ENCODE results near the gene COMMD8. TPM values are rescaled to one million over a fixed set of nuclear protein-coding genes. Genes with fewer than 3 reads are reported as not detected.

The COMMD8 gene
- total and polyA plus RNA-seq, 2 donors = 28.7 to 43.5 TPM

DNA sequence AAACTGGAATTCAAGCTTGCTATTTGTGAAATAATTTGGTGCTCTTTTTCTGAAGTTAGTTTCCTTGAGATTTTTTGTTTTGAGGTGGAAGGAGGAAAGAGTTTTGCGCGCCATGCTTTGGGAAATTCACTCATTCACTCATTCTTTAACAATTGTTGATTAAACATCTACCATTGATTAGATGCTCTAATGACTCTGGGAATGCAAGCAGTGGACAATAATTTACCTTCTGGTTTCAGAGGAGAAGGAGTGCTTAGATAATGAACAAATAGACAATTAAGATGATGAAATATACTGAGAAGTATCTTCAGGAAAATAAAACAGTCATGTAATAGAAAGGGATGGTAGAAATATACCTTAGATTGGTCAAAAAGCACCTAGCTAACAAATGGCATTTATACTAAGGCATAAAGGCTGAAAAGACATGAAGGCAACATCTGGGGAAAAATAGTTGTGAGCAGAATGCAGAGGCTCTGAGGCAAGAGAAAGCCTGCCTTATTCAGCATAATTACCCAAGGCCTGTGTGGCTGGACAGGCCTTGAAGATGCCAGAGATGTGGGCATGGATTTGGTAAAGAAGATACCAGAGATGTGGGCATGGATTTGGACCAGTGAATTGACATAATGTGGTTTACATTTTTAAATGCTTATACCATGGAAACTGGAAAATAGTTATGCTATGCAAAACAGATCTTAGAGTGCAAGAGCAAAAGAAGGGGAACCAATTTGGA is 2.7 kb upstream of the COMMD8 start:
- 48% methylated on average over 2 of the region's 2 CpGs for WGBS
- Histone ChIP-seq H3K27ac (ENCODE audit: low read depth in 1 of 2, low read length in 1 of 2) (no peak overlapping the region), H3K9me3 (ENCODE audit: control insufficient read depth in 2 of 2, insufficient read depth in 1 of 2, low read length in 1 of 2) (no peaks in the 10 kb centered on the region), H3K36me3 (ENCODE audit: control insufficient read depth in 2 of 2, insufficient read depth in 2 of 2, low read length in 1 of 2) (no peaks in the 10 kb centered on the region), H3K4me3 (ENCODE audit: low read length in 2 of 2) (no peak overlapping the region), H3K4me1 (ENCODE audit: control insufficient read depth in 2 of 2, insufficient read depth in 2 of 2, low read length in 2 of 2) (peaks cover 7% of the 10 kb centered on the region in 2 donors), H3K27me3 (ENCODE audit: control insufficient read depth in 2 of 2, insufficient read depth in 1 of 2, low read length in 1 of 2) (no peaks in the 10 kb centered on the region)
- no peak for DNase-seq (ENCODE audit: low read depth in 6 of 9, low spot score in 9 of 9)

DNA sequence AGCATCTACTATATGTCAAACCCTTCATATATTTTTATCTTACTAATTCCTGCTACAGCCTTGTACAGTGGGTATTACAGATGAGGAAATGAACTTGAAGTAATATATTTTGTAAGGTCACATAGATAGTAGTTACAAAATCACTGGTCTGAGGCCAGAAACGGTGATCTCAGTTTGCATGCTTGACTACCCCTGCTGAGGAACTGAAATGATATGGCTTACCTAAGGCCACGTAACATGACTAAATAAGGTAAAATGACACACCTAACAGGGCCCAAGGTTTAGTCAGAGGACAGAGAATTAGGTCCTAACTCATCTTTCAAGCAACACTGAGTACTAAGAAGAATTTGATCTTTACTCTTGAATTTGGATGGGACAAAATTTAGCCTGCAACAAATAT is 1.5 kb upstream of the COMMD8 start:
- Histone ChIP-seq H3K4me3 (ENCODE audit: low read length in 2 of 2) (no peak overlapping the region), H3K9me3 (ENCODE audit: control insufficient read depth in 2 of 2, insufficient read depth in 1 of 2, low read length in 1 of 2) (no peaks in the 10 kb centered on the region), H3K27ac (ENCODE audit: low read depth in 1 of 2, low read length in 1 of 2) (no peak overlapping the region), H3K27me3 (ENCODE audit: control insufficient read depth in 2 of 2, insufficient read depth in 1 of 2, low read length in 1 of 2) (no peaks in the 10 kb centered on the region), H3K36me3 (ENCODE audit: control insufficient read depth in 2 of 2, insufficient read depth in 2 of 2, low read length in 1 of 2) (no peaks in the 10 kb centered on the region), H3K4me1 (ENCODE audit: control insufficient read depth in 2 of 2, insufficient read depth in 2 of 2, low read length in 2 of 2) (peaks cover 7% of the 10 kb centered on the region in 2 donors)
- DNase-seq (ENCODE audit: low read depth in 6 of 9, low spot score in 9 of 9) = no peak
- WGBS = 93% methylated on average over 2 of the region's 2 CpGs

DNA sequence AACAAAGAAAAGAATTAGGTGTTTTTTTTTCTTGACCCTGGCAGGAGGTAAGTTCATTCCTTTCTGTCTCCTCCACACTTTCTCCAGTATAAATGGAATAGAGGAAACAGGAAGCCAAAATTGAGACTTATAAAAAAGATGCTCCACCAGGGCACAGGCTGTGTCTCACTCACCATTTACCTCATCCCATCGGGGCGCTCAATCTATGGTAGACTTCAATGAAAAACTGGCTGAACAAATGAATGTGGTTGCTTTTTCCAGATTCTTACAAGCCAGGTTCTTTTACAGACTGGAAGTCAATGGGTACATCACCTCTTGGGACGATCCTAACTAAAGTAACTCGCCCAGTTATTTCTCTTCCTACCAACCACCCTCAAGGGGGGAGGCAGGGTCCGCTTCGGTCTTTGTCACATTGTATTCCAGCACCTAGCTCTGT is 685 bp downstream of the COMMD8 start:
- Histone ChIP-seq H3K27me3 (ENCODE audit: control insufficient read depth in 2 of 2, insufficient read depth in 1 of 2, low read length in 1 of 2) (no peaks in the 10 kb centered on the region), H3K4me1 (ENCODE audit: control insufficient read depth in 2 of 2, insufficient read depth in 2 of 2, low read length in 2 of 2) (peaks cover 7% of the 10 kb centered on the region in 2 donors), H3K36me3 (ENCODE audit: control insufficient read depth in 2 of 2, insufficient read depth in 2 of 2, low read length in 1 of 2) (no peaks in the 10 kb centered on the region), H3K9me3 (ENCODE audit: control insufficient read depth in 2 of 2, insufficient read depth in 1 of 2, low read length in 1 of 2) (no peaks in the 10 kb centered on the region), H3K27ac (ENCODE audit: low read depth in 1 of 2, low read length in 1 of 2) (peak overlapping the region; percentile 25 to 48), H3K4me3 (ENCODE audit: low read length in 2 of 2) (peak overlapping the region; percentile 73 to 81)
- WGBS = 19% methylated on average over 6 of the region's 6 CpGs
- peak in 3 of 9 donors; percentile 5 to 13 (median 13) for DNase-seq (ENCODE audit: low read depth in 6 of 9, low spot score in 9 of 9)

DNA sequence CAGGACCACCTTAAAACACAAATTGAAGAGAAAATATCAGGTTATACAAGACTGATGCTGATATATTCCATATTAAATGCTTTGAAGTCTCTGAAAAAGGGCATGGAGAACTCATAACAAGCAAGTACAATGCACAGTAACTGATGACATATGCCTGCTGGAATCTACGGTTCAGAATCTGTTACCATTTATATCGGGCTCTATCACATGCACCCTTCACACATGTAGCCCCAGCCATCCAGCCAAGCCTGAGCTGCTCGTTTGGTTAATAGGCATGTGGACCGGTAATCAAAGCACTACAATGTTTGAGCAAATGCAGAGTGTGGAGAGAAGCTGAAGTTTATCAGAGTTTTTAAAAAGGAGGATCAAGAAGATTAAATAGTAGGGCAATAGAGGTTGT is 11.8 kb downstream of the COMMD8 start:
- DNase-seq (ENCODE audit: low read depth in 6 of 9, low spot score in 9 of 9) = no peak
- Histone ChIP-seq H3K27me3 (ENCODE audit: control insufficient read depth in 2 of 2, insufficient read depth in 1 of 2, low read length in 1 of 2) (no peaks in the 10 kb centered on the region), H3K4me3 (ENCODE audit: low read length in 2 of 2) (no peak overlapping the region), H3K27ac (ENCODE audit: low read depth in 1 of 2, low read length in 1 of 2) (no peak overlapping the region), H3K36me3 (ENCODE audit: control insufficient read depth in 2 of 2, insufficient read depth in 2 of 2, low read length in 1 of 2) (peaks cover 4 to 17% of the 10 kb centered on the region in 2 donors), H3K9me3 (ENCODE audit: control insufficient read depth in 2 of 2, insufficient read depth in 1 of 2, low read length in 1 of 2) (no peaks in the 10 kb centered on the region), H3K4me1 (ENCODE audit: control insufficient read depth in 2 of 2, insufficient read depth in 2 of 2, low read length in 2 of 2) (no peaks in the 10 kb centered on the region)
- 84% methylated on average over 4 of the region's 4 CpGs for WGBS

DNA sequence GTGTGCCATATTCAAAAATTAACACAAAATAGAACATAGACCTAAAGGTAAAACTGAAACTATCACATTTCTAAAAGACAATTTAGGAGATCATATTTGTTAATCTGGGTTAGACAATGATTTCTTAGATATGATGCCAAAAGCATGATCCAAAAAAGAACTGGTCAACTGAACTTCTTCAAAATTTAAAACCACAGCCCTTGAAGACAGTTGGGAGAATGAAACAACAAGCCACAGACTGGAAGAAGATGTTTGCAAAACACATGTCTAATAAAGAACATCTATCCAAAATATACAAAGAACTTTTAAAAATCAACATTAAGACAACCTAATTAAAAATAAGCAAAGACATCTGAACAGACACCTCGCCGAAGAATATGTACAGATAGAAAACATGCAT is 19.5 kb downstream of the COMMD8 start:
- Histone ChIP-seq H3K4me3 (ENCODE audit: low read length in 2 of 2) (no peak overlapping the region), H3K27ac (ENCODE audit: low read depth in 1 of 2, low read length in 1 of 2) (no peak overlapping the region), H3K9me3 (ENCODE audit: control insufficient read depth in 2 of 2, insufficient read depth in 1 of 2, low read length in 1 of 2) (no peaks in the 10 kb centered on the region), H3K4me1 (ENCODE audit: control insufficient read depth in 2 of 2, insufficient read depth in 2 of 2, low read length in 2 of 2) (no peaks in the 10 kb centered on the region), H3K36me3 (ENCODE audit: control insufficient read depth in 2 of 2, insufficient read depth in 2 of 2, low read length in 1 of 2) (no peaks in the 10 kb centered on the region), H3K27me3 (ENCODE audit: control insufficient read depth in 2 of 2, insufficient read depth in 1 of 2, low read length in 1 of 2) (no peaks in the 10 kb centered on the region)
- WGBS = 98% methylated on average over 2 of the region's 2 CpGs
- no peak for DNase-seq (ENCODE audit: low read depth in 6 of 9, low spot score in 9 of 9)

DNA sequence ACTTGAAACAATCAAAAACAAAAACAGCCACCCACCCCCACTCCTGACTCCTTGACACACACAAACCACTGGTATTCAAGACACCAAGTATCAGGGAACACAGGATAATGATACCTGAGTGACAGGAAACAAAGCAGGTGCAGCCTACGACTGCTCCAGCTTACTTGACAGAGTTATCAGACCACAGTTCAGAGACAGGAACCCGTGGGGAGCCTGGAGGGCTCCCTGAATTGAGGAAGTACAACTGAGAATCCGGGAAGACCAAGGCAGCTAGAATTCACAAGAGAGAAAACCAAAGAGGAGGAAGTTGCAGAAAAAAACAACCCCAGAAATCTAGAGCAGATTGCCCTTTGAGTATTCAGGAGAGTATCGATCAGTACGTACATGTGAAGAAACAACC is 20.5 kb downstream of the COMMD8 start:
- Histone ChIP-seq H3K4me3 (ENCODE audit: low read length in 2 of 2) (no peak overlapping the region), H3K27ac (ENCODE audit: low read depth in 1 of 2, low read length in 1 of 2) (no peak overlapping the region), H3K27me3 (ENCODE audit: control insufficient read depth in 2 of 2, insufficient read depth in 1 of 2, low read length in 1 of 2) (no peaks in the 10 kb centered on the region), H3K4me1 (ENCODE audit: control insufficient read depth in 2 of 2, insufficient read depth in 2 of 2, low read length in 2 of 2) (no peaks in the 10 kb centered on the region), H3K36me3 (ENCODE audit: control insufficient read depth in 2 of 2, insufficient read depth in 2 of 2, low read length in 1 of 2) (no peaks in the 10 kb centered on the region), H3K9me3 (ENCODE audit: control insufficient read depth in 2 of 2, insufficient read depth in 1 of 2, low read length in 1 of 2) (no peaks in the 10 kb centered on the region)
- DNase-seq (ENCODE audit: low read depth in 6 of 9, low spot score in 9 of 9) = peak in 2 of 9 donors; percentile 4 to 22
- WGBS = 10% methylated on average over 5 of the region's 5 CpGs

DNA sequence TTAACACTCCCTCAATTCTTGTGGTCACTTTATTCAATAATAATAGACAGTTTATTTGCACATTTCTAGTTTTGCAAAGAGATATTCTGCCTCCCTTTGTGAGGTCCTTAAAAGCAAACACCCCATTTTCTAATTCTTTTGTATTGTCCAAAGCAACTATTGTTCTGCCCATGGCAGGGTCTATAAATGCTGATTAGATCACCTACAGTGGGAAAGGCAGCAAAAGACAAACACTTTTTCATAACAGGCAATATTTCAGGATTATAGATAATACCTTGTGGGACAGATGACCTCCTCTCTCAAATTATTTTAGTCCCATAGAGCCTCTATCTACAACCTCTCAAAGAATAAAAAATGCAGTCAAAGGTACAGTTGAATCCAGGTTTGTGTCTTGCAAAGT is 28.6 kb downstream of the COMMD8 start:
- Histone ChIP-seq H3K36me3 (ENCODE audit: control insufficient read depth in 2 of 2, insufficient read depth in 2 of 2, low read length in 1 of 2) (no peaks in the 10 kb centered on the region), H3K4me3 (ENCODE audit: low read length in 2 of 2) (no peak overlapping the region), H3K9me3 (ENCODE audit: control insufficient read depth in 2 of 2, insufficient read depth in 1 of 2, low read length in 1 of 2) (no peaks in the 10 kb centered on the region), H3K4me1 (ENCODE audit: control insufficient read depth in 2 of 2, insufficient read depth in 2 of 2, low read length in 2 of 2) (no peaks in the 10 kb centered on the region), H3K27ac (ENCODE audit: low read depth in 1 of 2, low read length in 1 of 2) (no peak overlapping the region), H3K27me3 (ENCODE audit: control insufficient read depth in 2 of 2, insufficient read depth in 1 of 2, low read length in 1 of 2) (no peaks in the 10 kb centered on the region)
- no peak for DNase-seq (ENCODE audit: low read depth in 6 of 9, low spot score in 9 of 9)

DNA sequence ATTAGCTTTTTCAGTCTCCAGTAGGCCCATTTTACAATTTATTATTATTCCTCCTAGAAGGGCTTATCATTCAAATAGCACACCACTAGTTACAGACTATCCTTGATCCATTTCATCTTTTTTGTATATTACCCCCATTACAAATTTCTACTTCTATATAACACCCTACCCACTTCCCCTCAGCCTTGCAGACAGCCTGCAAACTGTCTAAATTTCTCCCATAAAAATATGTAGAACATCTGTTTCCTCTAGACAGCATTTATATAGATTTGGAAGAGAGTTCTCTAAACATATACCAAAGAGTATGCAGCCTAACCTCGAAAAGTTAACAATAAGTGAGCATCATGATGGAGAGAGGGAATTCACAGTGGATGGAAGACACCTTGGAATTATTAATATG is 30.8 kb downstream of the COMMD8 start:
- Histone ChIP-seq H3K27me3 (ENCODE audit: control insufficient read depth in 2 of 2, insufficient read depth in 1 of 2, low read length in 1 of 2) (no peaks in the 10 kb centered on the region), H3K9me3 (ENCODE audit: control insufficient read depth in 2 of 2, insufficient read depth in 1 of 2, low read length in 1 of 2) (no peaks in the 10 kb centered on the region), H3K4me3 (ENCODE audit: low read length in 2 of 2) (no peak overlapping the region), H3K27ac (ENCODE audit: low read depth in 1 of 2, low read length in 1 of 2) (no peak overlapping the region), H3K4me1 (ENCODE audit: control insufficient read depth in 2 of 2, insufficient read depth in 2 of 2, low read length in 2 of 2) (no peaks in the 10 kb centered on the region), H3K36me3 (ENCODE audit: control insufficient read depth in 2 of 2, insufficient read depth in 2 of 2, low read length in 1 of 2) (no peaks in the 10 kb centered on the region)
- no peak for DNase-seq (ENCODE audit: low read depth in 6 of 9, low spot score in 9 of 9)
- 14% methylated on average over 1 of the region's 1 CpG for WGBS

DNA sequence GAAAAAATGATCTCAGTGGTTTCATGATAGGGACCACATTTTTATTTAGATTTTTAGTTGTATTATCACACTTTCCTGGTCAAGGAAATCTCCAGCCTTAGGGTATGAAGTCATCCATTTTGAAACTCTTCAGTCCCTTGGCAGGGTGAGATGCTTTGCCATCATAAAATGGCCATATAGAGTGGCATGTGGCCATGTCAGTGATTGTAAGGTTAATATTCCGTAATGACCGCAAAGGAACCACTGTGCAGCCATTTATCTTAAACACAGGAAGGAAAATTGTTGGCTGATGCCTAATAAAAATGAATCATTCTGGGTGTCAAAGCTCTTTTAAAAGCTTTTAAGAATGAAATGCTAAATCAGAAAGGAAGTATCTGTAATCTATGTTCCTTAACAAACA is 35.6 kb downstream of the COMMD8 start:
- Histone ChIP-seq H3K36me3 (ENCODE audit: control insufficient read depth in 2 of 2, insufficient read depth in 2 of 2, low read length in 1 of 2) (no peaks in the 10 kb centered on the region), H3K27ac (ENCODE audit: low read depth in 1 of 2, low read length in 1 of 2) (no peak overlapping the region), H3K4me1 (ENCODE audit: control insufficient read depth in 2 of 2, insufficient read depth in 2 of 2, low read length in 2 of 2) (no peaks in the 10 kb centered on the region), H3K27me3 (ENCODE audit: control insufficient read depth in 2 of 2, insufficient read depth in 1 of 2, low read length in 1 of 2) (no peaks in the 10 kb centered on the region), H3K4me3 (ENCODE audit: low read length in 2 of 2) (no peak overlapping the region), H3K9me3 (ENCODE audit: control insufficient read depth in 2 of 2, insufficient read depth in 1 of 2, low read length in 1 of 2) (no peaks in the 10 kb centered on the region)
- 89% methylated on average over 2 of the region's 2 CpGs for WGBS
- DNase-seq (ENCODE audit: low read depth in 6 of 9, low spot score in 9 of 9) = no peak

All from thymus (tissue), 11 donors.